HG03095 (cell line): ENCODE measurements around the gene TSEN2.
"Not testable (repeated sequence)": the region's sequence is repeated elsewhere in the genome, so short reads cannot be mapped to it uniquely, and the experiment has no call there.

Source experiments
- ATAC-seq: cut with Tn5 transposase; IDR thresholded peaks from one replicate; pipeline ENCODE4 v1.9.1; 2021; ENCODE audit warnings: moderate library complexity; ENCODE audit not compliant: unreplicated experiment

TSEN2 gene

GRCh38 chr3:12484198-12484982 lies at the start of gene TSEN2:
Gene TSEN2, plus strand, starts transcription at chr3:12484480. Its CDS starts 5,321 bp downstream, at chr3:12489801.
- peak; percentile 86 for ATAC-seq

GRCh38 chr3:12436514-12437220 lies 47.6 kb upstream of the TSEN2 start:
- ATAC-seq, result no peak

GRCh38 chr3:12437221-12437605 lies 47.1 kb upstream of the TSEN2 start:
- no peak for ATAC-seq

GRCh38 chr3:12437861-12438260 lies 46.4 kb upstream of the TSEN2 start:
- no peak for ATAC-seq

GRCh38 chr3:12438318-12438717 lies 46.0 kb upstream of the TSEN2 start:
- no peak for ATAC-seq

- ATAC-seq, result no peak
Measured at GRCh38 chr3:12439161-12439940, 44.9 kb upstream of the TSEN2 start.

GRCh38 chr3:12440927-12441714 lies 43.2 kb upstream of the TSEN2 start:
- no peak for ATAC-seq

- no peak for ATAC-seq
Measured at GRCh38 chr3:12442654-12443501, 41.4 kb upstream of the TSEN2 start.

GRCh38 chr3:12443781-12444522 lies 40.3 kb upstream of the TSEN2 start:
- ATAC-seq, result no peak

- ATAC-seq, result no peak
Measured at GRCh38 chr3:12444582-12445471, 39.5 kb upstream of the TSEN2 start.

- no peak for ATAC-seq
Measured at GRCh38 chr3:12445523-12446240, 38.6 kb upstream of the TSEN2 start.

- ATAC-seq, result no peak
Measured at GRCh38 chr3:12446298-12446697, 38.0 kb upstream of the TSEN2 start.

- no peak for ATAC-seq
Measured at GRCh38 chr3:12447075-12447474, 37.2 kb upstream of the TSEN2 start.

GRCh38 chr3:12448404-12449202 lies 35.7 kb upstream of the TSEN2 start:
- not testable (repeated sequence) for ATAC-seq

- ATAC-seq, result no peak
Measured at GRCh38 chr3:12449889-12450682, 34.2 kb upstream of the TSEN2 start.

- no peak for ATAC-seq
Measured at GRCh38 chr3:12451481-12451880, 32.8 kb upstream of the TSEN2 start.
